H1 (cell line): ENCODE data around the gene MTG1. TPM values are rescaled to one million over a fixed set of nuclear protein-coding genes. Genes with fewer than 3 reads are reported as not detected.

Experiments
- CTCF ChIA-PET: fragments of 300-600 bp; sonication (Branson Sonifier 250); formaldehyde crosslinking; loops from one replicate; lab custom pipeline; 2021; ENCODE audit not compliant: partially characterized antibody; lab: Charles Lee
- POLR2A ChIA-PET: fragments of 300-600 bp; sonication (Branson Sonifier 250); formaldehyde crosslinking; loops from one replicate; lab custom pipeline; 2021; ENCODE audit warnings: inconsistent platforms; ENCODE audit not compliant: partially characterized antibody; lab: Charles Lee
- DNase-seq, 2 experiments: peaks; one replicate each; pipeline versions ENCODE4 v3.0.0 to v3.0.0-alpha.2; 2010 to 2022; ENCODE audit warnings: low spot score in 2 of 2, low read depth in 1 of 2, mixed read lengths in 1 of 2
- FAIRE-seq: peaks from 2 replicates; lab custom pipeline; 2011; peaks lifted over from hg19 to GRCh38; lab: Jason Lieb, UNC
- H2AFZ ChIP-seq: 2 replicates; pipeline ENCODE4 v1.8.1; 2012; ENCODE audit warnings: low read length, inconsistent platforms
- H2AK5ac ChIP-seq: 2 replicates; pipeline ENCODE4 v1.6.1; 2013; ENCODE audit warnings: low read depth, low read length
- H2BK120ac ChIP-seq: replicated peaks from 2 replicates; pipeline ENCODE3; 2013; ENCODE audit warnings: low read depth, low read length, inconsistent platforms
- H2BK12ac ChIP-seq: 2 replicates; pipeline ENCODE4 v1.6.1; 2013; ENCODE audit warnings: low read depth, low read length
- H2BK15ac ChIP-seq: 2 replicates; pipeline ENCODE4 v1.6.1; 2013; ENCODE audit warnings: low read length
- H2BK20ac ChIP-seq: 2 replicates; pipeline ENCODE4 v1.6.1; 2013; ENCODE audit warnings: low read length
- H2BK5ac ChIP-seq: 2 replicates; pipeline ENCODE4 v1.6.1; 2013; ENCODE audit warnings: low read depth, low read length
- H3K14ac ChIP-seq: 2 replicates; pipeline ENCODE4 v1.6.1; 2013; ENCODE audit warnings: inconsistent platforms; ENCODE audit not compliant: insufficient read length
- H3K18ac ChIP-seq: 2 replicates; pipeline ENCODE4 v1.6.1; 2013; ENCODE audit warnings: low read length; ENCODE audit errors: extremely low read depth
- H3K23ac ChIP-seq: 2 replicates; pipeline ENCODE4 v1.6.1; 2013; ENCODE audit warnings: inconsistent platforms; ENCODE audit not compliant: insufficient read length
- H3K23me2 ChIP-seq: 2 replicates; pipeline ENCODE4 v1.6.1; 2013; ENCODE audit warnings: low read depth, low read length
- H3K27ac ChIP-seq: 2 replicates; pipeline ENCODE4 v1.6.1; 2011; ENCODE audit warnings: low read depth, low read length, inconsistent platforms
- H3K27me3 ChIP-seq, 4 experiments: replicated peaks in 1 of 4; 1 replicate in 1 of 4; 2 replicates in 3 of 4; pipeline versions ENCODE4 v1.6.1 to v1.8.1; 2011 to 2013; ENCODE audit warnings: low read length in 3 of 4, mild to moderate bottlenecking in 3 of 4, inconsistent platforms in 2 of 4, mixed read lengths in 2 of 4, moderate library complexity in 1 of 4; ENCODE audit not compliant: control insufficient read depth in 3 of 4, insufficient read depth in 3 of 4; ENCODE audit errors: extremely low read depth in 1 of 4
- H3K36me3 ChIP-seq, 4 experiments: 2 replicates each; pipeline versions ENCODE4 v1.6.1 to v1.8.1; 2011 to 2013; ENCODE audit warnings: mild to moderate bottlenecking in 4 of 4, low read length in 3 of 4, moderate library complexity in 2 of 4, control low read depth in 1 of 4, inconsistent platforms in 1 of 4; ENCODE audit not compliant: insufficient read depth in 4 of 4, control insufficient read depth in 2 of 4
- H3K4ac ChIP-seq: replicated peaks from 2 replicates; pipeline ENCODE3; 2013; ENCODE audit warnings: low read length, low read depth, mixed read lengths, inconsistent platforms; ENCODE audit not compliant: insufficient read length
- H3K4me1 ChIP-seq, 4 experiments: replicated peaks in 1 of 4; 1 replicate in 1 of 4; 2 replicates in 3 of 4; pipeline versions ENCODE4 v1.6.1 to v1.8.1; 2011 to 2013; ENCODE audit warnings: low read length in 3 of 4, inconsistent platforms in 2 of 4, mixed read lengths in 1 of 4; ENCODE audit not compliant: insufficient read depth in 4 of 4, control insufficient read depth in 3 of 4
- H3K4me2 ChIP-seq, 2 experiments: 2 replicates each; pipeline versions ENCODE4 v1.6.1 to v1.8.1; 2011 to 2013; ENCODE audit warnings: low read depth in 2 of 2, low read length in 2 of 2, control low read depth in 1 of 2, inconsistent platforms in 1 of 2, mild to moderate bottlenecking in 1 of 2; ENCODE audit not compliant: insufficient read depth in 1 of 2
- H3K4me3 ChIP-seq, 4 experiments: fragments of 200-600, 300-600 bp in 1 of 4; sonication (generic), shearing (Covaris generic), sonication (Bioruptor Twin) in 1 of 4; 2 replicates each; pipeline versions ENCODE4 v1.5.1 to v1.8.1; 2011 to 2016; ENCODE audit warnings: low read length in 4 of 4, low read depth in 3 of 4, control low read depth in 2 of 4, inconsistent platforms in 2 of 4, mild to moderate bottlenecking in 2 of 4, mixed read lengths in 1 of 4, moderate library complexity in 1 of 4; ENCODE audit not compliant: insufficient read depth in 2 of 4; ENCODE audit errors: extremely low read depth in 1 of 4
- H3K56ac ChIP-seq: replicated peaks from 2 replicates; pipeline ENCODE3; 2013; ENCODE audit warnings: low read depth, mild to moderate bottlenecking, mixed read lengths, low read length, inconsistent platforms; ENCODE audit not compliant: insufficient read length
- H3K79me1 ChIP-seq: 2 replicates; pipeline ENCODE4 v1.6.1; 2013; ENCODE audit warnings: low read depth, low read length, control low read depth
- H3K79me2 ChIP-seq, 2 experiments: 2 replicates each; pipeline versions ENCODE4 v1.6.1 to v1.8.1; 2012 to 2013; ENCODE audit warnings: low read length in 2 of 2, mild to moderate bottlenecking in 2 of 2, inconsistent platforms in 1 of 2; ENCODE audit not compliant: insufficient read depth in 2 of 2, control insufficient read depth in 1 of 2
- H3K9ac ChIP-seq, 4 experiments: replicated peaks in 1 of 4; 1 replicate in 1 of 4; 2 replicates in 3 of 4; pipeline versions ENCODE4 v1.6.1 to v1.8.1; 2011 to 2013; ENCODE audit warnings: low read depth in 3 of 4, low read length in 3 of 4, control low read depth in 2 of 4, mild to moderate bottlenecking in 2 of 4, moderate library complexity in 2 of 4, inconsistent platforms in 1 of 4; ENCODE audit errors: extremely low read depth in 1 of 4
- H3K9me3 ChIP-seq, 2 experiments: 2 replicates each; pipeline versions ENCODE4 v1.6.1 to v1.8.1; 2012 to 2013; ENCODE audit warnings: mild to moderate bottlenecking in 2 of 2, moderate library complexity in 2 of 2, control low read depth in 1 of 2, inconsistent platforms in 1 of 2, low read depth in 1 of 2, low read length in 1 of 2, mixed read lengths in 1 of 2; ENCODE audit not compliant: insufficient read depth in 2 of 2
- H4K20me1 ChIP-seq, 2 experiments: replicated peaks in 1 of 2; 2 replicates each; pipeline versions ENCODE3 to v1.8.1; 2011 to 2013; ENCODE audit warnings: inconsistent platforms in 2 of 2, low read length in 2 of 2, mild to moderate bottlenecking in 1 of 2; ENCODE audit not compliant: insufficient read depth in 2 of 2, control insufficient read depth in 1 of 2
- H4K5ac ChIP-seq: 2 replicates; pipeline ENCODE4 v1.6.1; 2013; ENCODE audit warnings: low read length, low read depth, mixed read lengths, inconsistent platforms; ENCODE audit not compliant: insufficient read length
- H4K8ac ChIP-seq: 2 replicates; pipeline ENCODE4 v1.8.0; 2013; ENCODE audit warnings: mild to moderate bottlenecking, moderate library complexity, low read length, inconsistent platforms; ENCODE audit not compliant: insufficient read depth; ENCODE audit errors: extremely low read depth
- H4K91ac ChIP-seq: replicated peaks from 2 replicates; pipeline ENCODE3; 2013; ENCODE audit warnings: low read length, mixed read lengths, inconsistent platforms; ENCODE audit not compliant: insufficient read length
- BRCA1 ChIP-seq: IDR thresholded peaks from 2 replicates; pipeline ENCODE4 v1.6.1; 2012; ENCODE audit warnings: low read depth, low read length, improper control_type of control experiment
- CEBPB ChIP-seq: IDR thresholded peaks from 2 replicates; pipeline ENCODE4 v1.6.1; 2012; ENCODE audit warnings: low read depth, low read length
- CREB1 ChIP-seq: IDR thresholded peaks from 2 replicates; pipeline ENCODE4 v1.6.1; 2012; ENCODE audit warnings: inconsistent platforms
- HDAC6 ChIP-seq: IDR thresholded peaks from one replicate; pipeline ENCODE4 v1.7.1; 2012; ENCODE audit warnings: low read depth, mild to moderate bottlenecking, inconsistent platforms, low read length, moderate library complexity
- RFX5 ChIP-seq: IDR thresholded peaks from 2 replicates; pipeline ENCODE4 v1.6.1; 2011; ENCODE audit warnings: low read depth, low read length, improper control_type of control experiment, borderline replicate concordance
- RNF2 ChIP-seq: fragments of 200-900, 300-1000 bp; sonication (generic); IDR thresholded peaks from 2 replicates; pipeline ENCODE4 v1.7.1; 2016; ENCODE audit warnings: borderline replicate concordance, low read depth, mild to moderate bottlenecking, antibody characterized with exemption, low read length; ENCODE audit not compliant: poor library complexity, severe bottlenecking; ENCODE audit errors: missing control alignments
- RXRA ChIP-seq: IDR thresholded peaks from 2 replicates; pipeline ENCODE4 v1.6.1; 2011; ENCODE audit warnings: low read depth, mild to moderate bottlenecking, low read length, moderate library complexity; ENCODE audit not compliant: insufficient read depth
- SUZ12 ChIP-seq: fragments of 200-600 bp; sonication (generic); IDR thresholded peaks from 2 replicates; pipeline ENCODE4 v1.6.1; 2012; ENCODE audit warnings: mild to moderate bottlenecking, inconsistent platforms, low read length, moderate library complexity, mixed read lengths
- TBP ChIP-seq: IDR thresholded peaks from 2 replicates; pipeline ENCODE4 v1.6.1; 2011; ENCODE audit warnings: low read depth, low read length, improper control_type of control experiment
- WGBS, 2 experiments: shearing (Covaris generic) in 1 of 2; methylation state at CpG; one replicate each; pipeline versions ENCODE4 v1.1.6 to v1.1.7; 2013 to 2015; ENCODE audit warnings: low lambda C conversion rate in 2 of 2, mixed read lengths in 2 of 2, inconsistent platforms in 1 of 2, low coverage in 1 of 2, missing lambda C conversion rate in 1 of 2; ENCODE audit not compliant: insufficient replicate concordance in 2 of 2, insufficient coverage in 1 of 2, insufficient read length in 1 of 2; ENCODE audit errors: extremely low coverage in 1 of 2, missing lambda C conversion rate in 1 of 2; 5-methylcytosine and 5-hydroxymethylcytosine counted together
- polyA plus RNA-seq, 7 experiments: library from polyadenylated mRNA; depleted of rRNA in 3 of 7; stranded (reverse) in 5 of 7; unstranded in 2 of 7; fragments of >200 nt in 5 of 7; fragments of 200-250 nt in 2 of 7; gene quantifications; 1 replicate in 5 of 7; 2 replicates in 1 of 7; 4 replicates in 1 of 7; pipeline versions ENCODE4 v1.2.1 to v1.2.3, GENCODE V29; 2011 to 2013; ENCODE audit warnings: missing spikeins in 2 of 7, mixed read lengths in 2 of 7
- total RNA-seq: library from RNA; stranded (reverse); fragmentation: NEBNext Ultra II Directional; extraction: Animal tissue kit (Norgen Biotek cat#: 25700); gene quantifications from 2 replicates; pipeline ENCODE4 v1.2.1, GENCODE V29; 2021
- TF ChIP-seq, protein P1 (sequence below): IDR thresholded peaks from 2 replicates; pipeline ENCODE4 v1.6.1; 2012; ENCODE audit warnings: low read length, inconsistent platforms

MTG1 gene
- total and polyA plus RNA-seq, 2 of the 8 experiments (the other 6 are each of a cell fraction or from before 2014, with no cell fraction given): 56.6 to 81.6 TPM

DNA sequence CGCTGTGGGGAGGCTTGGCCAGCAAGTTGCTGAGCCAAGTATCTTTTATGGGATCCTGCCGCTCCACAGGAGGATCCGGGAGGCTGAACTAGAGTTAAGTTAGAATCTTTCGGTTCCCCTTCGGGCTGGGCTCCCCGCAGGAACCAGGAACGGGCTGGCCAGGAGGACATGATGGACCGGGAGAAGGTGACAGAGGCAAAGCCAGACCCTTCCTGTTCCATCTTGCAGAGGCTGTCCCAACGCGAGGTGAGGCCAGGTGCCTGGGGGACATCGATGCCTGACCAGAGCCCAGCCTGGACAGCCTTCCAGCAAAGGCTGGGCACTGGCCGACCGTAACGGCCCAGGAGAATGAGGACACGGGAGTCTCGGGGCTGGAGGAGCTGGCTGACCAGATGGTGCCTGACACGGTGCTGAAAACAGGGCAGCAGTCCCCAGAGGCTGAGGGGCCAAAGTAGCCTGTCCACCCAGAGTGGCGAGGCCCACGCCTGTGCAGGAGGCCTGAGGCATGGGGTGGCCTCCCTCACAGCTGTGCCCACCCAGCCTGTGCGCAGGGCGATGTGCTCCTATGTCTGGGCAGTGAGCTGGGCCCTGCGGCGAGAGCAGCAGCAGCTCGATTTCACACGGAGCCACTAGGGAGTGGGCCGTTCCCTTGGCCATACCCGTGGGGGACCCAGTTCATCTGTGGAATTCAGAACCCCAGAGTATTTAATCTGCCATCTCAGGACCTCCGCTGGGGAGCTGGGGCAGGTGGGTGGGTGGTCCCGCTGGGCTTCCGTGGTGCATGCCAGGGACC lies 16.7 kb upstream of the MTG1 start:
- Histone ChIP-seq H2AFZ (no peak overlapping the region), H3K14ac (no peak overlapping the region), H2AK5ac (no peak overlapping the region), H2BK20ac (no peak overlapping the region), H3K27me3 (peaks cover 8 to 48% (median 30%) of the 10 kb centered on the region in 4 experiments), H3K23me2 (peaks cover 16% of the 10 kb centered on the region; the same call in 1 of the 2 replicates), H4K20me1 (peaks cover 0 to 4% of the 10 kb centered on the region in 2 experiments), H4K91ac (peak overlapping the region; percentile 42), H3K27ac (no peak overlapping the region), H3K79me2 (no peaks in the 10 kb centered on the region; a peak in 2 of 4 replicates), H3K23ac (no peak overlapping the region), H3K4me1 (peaks cover 0 to 3% (median under 1%) of the 10 kb centered on the region in 4 experiments; a peak in 5 of 7 replicates), H3K9ac (no peak overlapping the region), H3K4me3 (no peak overlapping the region), H2BK15ac (no peak overlapping the region), H3K79me1 (peaks cover under 1% of the 10 kb centered on the region; the same call in 1 of the 2 replicates), H3K4me2 (peak overlapping the region in 1 of 2 experiments; percentile 87; a peak in 1 of 4 replicates), H3K4ac (no peak overlapping the region), H2BK12ac (no peak overlapping the region), H4K8ac (no peak overlapping the region), H2BK5ac (no peak overlapping the region; the same call in 1 of the 2 replicates), H3K56ac (no peak overlapping the region), H4K5ac (no peak overlapping the region), H3K9me3 (no peaks in the 10 kb centered on the region), H3K18ac (no peak overlapping the region), H3K36me3 (no peaks in the 10 kb centered on the region; a peak in 1 of 8 replicates), H2BK120ac (no peak overlapping the region)
- ChIA-PET CTCF (interaction anchor here (0.6 to 3.0 kb wide), 5 partner anchors 10 to 70 kb away, joined by 3 to 15 read pairs (median 3); no protein-coding TSS in a partner anchor), POLR2A (interaction anchor here (1.2 to 3.3 kb wide), 6 partner anchors 15 to 33 kb away, joined by 4 to 25 read pairs (median 9); partner anchors contain the start of genes FUOM, MTG1 and PRAP1)
- no peak for FAIRE-seq
- WGBS, 2 experiments: 87% methylated on average over 23 of the region's 30 CpGs; no CpG with 5 or more reads in 1 of the 2 experiments
- no peak for DNase-seq
- TF ChIP-seq TBP (no peak), CEBPB (no peak), HDAC6 (no peak), RFX5 (no peak), RXRA (no peak), SUZ12 (no peak), RNF2 (no peak), CREB1 (no peak), BRCA1 (no peak)
- TF ChIP-seq, protein P1, sequence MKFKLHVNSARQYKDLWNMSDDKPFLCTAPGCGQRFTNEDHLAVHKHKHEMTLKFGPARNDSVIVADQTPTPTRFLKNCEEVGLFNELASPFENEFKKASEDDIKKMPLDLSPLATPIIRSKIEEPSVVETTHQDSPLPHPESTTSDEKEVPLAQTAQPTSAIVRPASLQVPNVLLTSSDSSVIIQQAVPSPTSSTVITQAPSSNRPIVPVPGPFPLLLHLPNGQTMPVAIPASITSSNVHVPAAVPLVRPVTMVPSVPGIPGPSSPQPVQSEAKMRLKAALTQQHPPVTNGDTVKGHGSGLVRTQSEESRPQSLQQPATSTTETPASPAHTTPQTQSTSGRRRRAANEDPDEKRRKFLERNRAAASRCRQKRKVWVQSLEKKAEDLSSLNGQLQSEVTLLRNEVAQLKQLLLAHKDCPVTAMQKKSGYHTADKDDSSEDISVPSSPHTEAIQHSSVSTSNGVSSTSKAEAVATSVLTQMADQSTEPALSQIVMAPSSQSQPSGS: no peak
